NB4 (cell line): ENCODE data around the gene INSM1.

Source experiments
- CTCF ChIP-seq: IDR thresholded peaks from one replicate; pipeline ENCODE4 v1.5.1; 2012; ENCODE audit warnings: low read depth, low read length
- MAX ChIP-seq: IDR thresholded peaks from 2 replicates; pipeline ENCODE4 v1.6.1; 2011; ENCODE audit warnings: low read depth, low read length
- POLR2A ChIP-seq: IDR thresholded peaks from 2 replicates; pipeline ENCODE4 v1.6.1; 2011; ENCODE audit warnings: mild to moderate bottlenecking; ENCODE audit not compliant: insufficient read length; ENCODE audit errors: extremely low read depth

- TF ChIP-seq MAX (no peak), CTCF (no peak), POLR2A (no peak)
Observed at GRCh38 chr20:20395087-20395486, 27.2 kb downstream of the INSM1 start.
